Measurements from ENCODE around the gene COLEC11. TPM values are rescaled to one million over a fixed set of nuclear protein-coding genes. Genes with fewer than 3 reads are reported as not detected.

COLEC11 gene
- polyA plus RNA-seq, 2 of the 4 experiments (the other 2 are of a cell fraction), result 0.30 to 0.97 TPM

- FAIRE-seq (no peak), ATAC-seq (no peak), DNase-seq (ENCODE audit: low read depth in 1 of 2, low spot score in 1 of 2) (no peak)
- TF ChIP-seq CBX2 (IDR thresholded peaks at IDR 0.05; ENCODE audit: borderline replicate concordance, low read depth), result no peak
- no peak for TF ChIP-seq CEBPB (IDR thresholded peaks at IDR 0.05)
- no peak for TF ChIP-seq SREBF2 (IDR thresholded peaks at IDR 0.05)
- TF ChIP-seq SMC3 (IDR thresholded peaks at IDR 0.05), result no peak
- no peak for TF ChIP-seq MYC (IDR thresholded peaks at IDR 0.05; ENCODE audit: borderline replicate concordance, low read length)
- TF ChIP-seq CHD2 (IDR thresholded peaks at IDR 0.05; ENCODE audit: low read length, partially characterized antibody), result no peak
- TF ChIP-seq ZFP36 (IDR thresholded peaks at IDR 0.05; ENCODE audit: borderline replicate concordance, partially characterized antibody), result no peak
- no peak for TF ChIP-seq TFCP2L1 (CRISPR knock-in tag; IDR thresholded peaks at IDR 0.05)
- no peak for TF ChIP-seq EHMT2 (IDR thresholded peaks at IDR 0.05; ENCODE audit: low read depth)
- no peak for TF ChIP-seq BCL3 (IDR thresholded peaks at IDR 0.05)
- TF ChIP-seq PHF8 (IDR thresholded peaks at IDR 0.05; ENCODE audit: borderline replicate concordance, low read depth), result no peak
- no peak for TF ChIP-seq NFE2L2 (conservative IDR thresholded peaks at IDR 0.05; ENCODE audit: low read length)
- TF ChIP-seq FOSL2 (IDR thresholded peaks at IDR 0.05), result no peak
- no peak for TF ChIP-seq FOSL2 (CRISPR knock-in tag; IDR thresholded peaks at IDR 0.05)
- TF ChIP-seq ZC3H11A (IDR thresholded peaks at IDR 0.05), result no peak
- Histone ChIP-seq H3K4me2 (no peak overlapping the region), H3K4me1 (no peaks in the 10 kb centered on the region), H3K4me3 (no peak overlapping the region), H3K27ac (no peak overlapping the region), H3K9me3 (no peaks in the 10 kb centered on the region)
- ChIA-PET CTCF (no interaction called here), POLR2A (no interaction called here)
- WGBS (ENCODE audit: missing lambda C conversion rate), result 32% methylated on average over 8 of the region's 8 CpGs
These were observed 74.7 kb downstream of the COLEC11 start for GRCh38 chr2:3669656-3670055.

GRCh38 chr2:3670376-3670775 lies 75.5 kb downstream of the COLEC11 start:
- no peak overlapping the region for H3K4me2 ChIP-seq
- no peak overlapping the region for H3K4me3 ChIP-seq
- no peaks in the 10 kb centered on the region for H3K4me1 ChIP-seq
- POLR2A ChIA-PET, result no interaction called here
- WGBS (ENCODE audit: missing lambda C conversion rate), result 56% methylated on average over 15 of the region's 15 CpGs
- DNase-seq (ENCODE audit: low read depth in 1 of 2, low spot score in 1 of 2) (no peak), FAIRE-seq (no peak), ATAC-seq (no peak)
- H3K9me3 ChIP-seq, result no peaks in the 10 kb centered on the region
- no peak overlapping the region for H3K27ac ChIP-seq
- CTCF ChIA-PET, result interaction anchor here (1.4 kb wide), 1 partner anchor 22 kb away, joined by 4 read pairs; no protein-coding TSS in a partner anchor
- TF ChIP-seq FOSL2 (IDR thresholded peaks at IDR 0.05), result no peak
- no peak for TF ChIP-seq FOSL2 (CRISPR knock-in tag; IDR thresholded peaks at IDR 0.05)
- no peak for TF ChIP-seq NR3C1 (IDR thresholded peaks at IDR 0.05)
- no peak for TF ChIP-seq MAX (IDR thresholded peaks at IDR 0.05)
- no peak for TF ChIP-seq HES2 (IDR thresholded peaks at IDR 0.05)
- no peak for TF ChIP-seq RAD21 (conservative IDR thresholded peaks at IDR 0.05 in 1 of 2, IDR thresholded peaks at IDR 0.05 in 1 of 2)
- no peak for TF ChIP-seq EP300 (IDR thresholded peaks at IDR 0.05)
- TF ChIP-seq CHD4 (IDR thresholded peaks at IDR 0.05; ENCODE audit: borderline replicate concordance), result no peak
- TF ChIP-seq CTCF (IDR thresholded peaks at IDR 0.05), result no peak
- TF ChIP-seq GATA3 (IDR thresholded peaks at IDR 0.05; ENCODE audit: borderline replicate concordance), result no peak
- TF ChIP-seq HOXB13 (CRISPR knock-in tag; IDR thresholded peaks at IDR 0.05; ENCODE audit: low read depth), result no peak
- no peak for TF ChIP-seq RCOR1 (IDR thresholded peaks at IDR 0.05; ENCODE audit: low read depth, low read length)
